ENCODE measurements around the gene IRF6. TPM values are rescaled to one million over a fixed set of nuclear protein-coding genes. Genes with fewer than 3 reads are reported as not detected.

Gene IRF6
- total RNA-seq, 1 experiment from 2014 or later, result 17.2 TPM

DNA sequence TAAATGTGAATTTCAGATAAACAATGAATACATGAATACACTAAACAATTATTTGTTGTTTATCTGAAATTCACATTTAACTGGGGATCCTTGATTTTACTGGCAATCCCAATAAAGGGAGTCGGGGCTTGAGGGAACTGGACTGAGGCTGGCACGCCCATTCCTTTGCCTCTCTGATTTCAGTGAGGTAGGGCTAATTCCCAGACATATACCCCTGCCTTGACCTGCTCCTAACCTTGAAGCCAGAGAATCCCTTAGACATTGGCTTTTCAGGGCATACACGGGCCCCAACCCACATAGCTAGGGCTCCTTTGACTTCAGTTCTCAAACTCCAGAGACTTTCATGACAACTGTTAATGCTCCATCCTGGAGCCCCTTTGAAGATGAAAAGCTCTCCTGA is 11.0 kb upstream of the IRF6 start:
- Mint-ChIP-seq H3K4me1 (no peaks in the 10 kb centered on the region; the same call in 1 of the 2 replicates), H3K36me3 (no peaks in the 10 kb centered on the region)
- TF ChIP-seq ETV6 (CRISPR knock-in tag; IDR thresholded peaks at IDR 0.05), result no peak
- TF ChIP-seq, protein P1, sequence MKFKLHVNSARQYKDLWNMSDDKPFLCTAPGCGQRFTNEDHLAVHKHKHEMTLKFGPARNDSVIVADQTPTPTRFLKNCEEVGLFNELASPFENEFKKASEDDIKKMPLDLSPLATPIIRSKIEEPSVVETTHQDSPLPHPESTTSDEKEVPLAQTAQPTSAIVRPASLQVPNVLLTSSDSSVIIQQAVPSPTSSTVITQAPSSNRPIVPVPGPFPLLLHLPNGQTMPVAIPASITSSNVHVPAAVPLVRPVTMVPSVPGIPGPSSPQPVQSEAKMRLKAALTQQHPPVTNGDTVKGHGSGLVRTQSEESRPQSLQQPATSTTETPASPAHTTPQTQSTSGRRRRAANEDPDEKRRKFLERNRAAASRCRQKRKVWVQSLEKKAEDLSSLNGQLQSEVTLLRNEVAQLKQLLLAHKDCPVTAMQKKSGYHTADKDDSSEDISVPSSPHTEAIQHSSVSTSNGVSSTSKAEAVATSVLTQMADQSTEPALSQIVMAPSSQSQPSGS (CRISPR knock-in tag; IDR thresholded peaks at IDR 0.05; ENCODE audit: borderline replicate concordance, low read depth), result no peak
- TF ChIP-seq, protein P2, sequence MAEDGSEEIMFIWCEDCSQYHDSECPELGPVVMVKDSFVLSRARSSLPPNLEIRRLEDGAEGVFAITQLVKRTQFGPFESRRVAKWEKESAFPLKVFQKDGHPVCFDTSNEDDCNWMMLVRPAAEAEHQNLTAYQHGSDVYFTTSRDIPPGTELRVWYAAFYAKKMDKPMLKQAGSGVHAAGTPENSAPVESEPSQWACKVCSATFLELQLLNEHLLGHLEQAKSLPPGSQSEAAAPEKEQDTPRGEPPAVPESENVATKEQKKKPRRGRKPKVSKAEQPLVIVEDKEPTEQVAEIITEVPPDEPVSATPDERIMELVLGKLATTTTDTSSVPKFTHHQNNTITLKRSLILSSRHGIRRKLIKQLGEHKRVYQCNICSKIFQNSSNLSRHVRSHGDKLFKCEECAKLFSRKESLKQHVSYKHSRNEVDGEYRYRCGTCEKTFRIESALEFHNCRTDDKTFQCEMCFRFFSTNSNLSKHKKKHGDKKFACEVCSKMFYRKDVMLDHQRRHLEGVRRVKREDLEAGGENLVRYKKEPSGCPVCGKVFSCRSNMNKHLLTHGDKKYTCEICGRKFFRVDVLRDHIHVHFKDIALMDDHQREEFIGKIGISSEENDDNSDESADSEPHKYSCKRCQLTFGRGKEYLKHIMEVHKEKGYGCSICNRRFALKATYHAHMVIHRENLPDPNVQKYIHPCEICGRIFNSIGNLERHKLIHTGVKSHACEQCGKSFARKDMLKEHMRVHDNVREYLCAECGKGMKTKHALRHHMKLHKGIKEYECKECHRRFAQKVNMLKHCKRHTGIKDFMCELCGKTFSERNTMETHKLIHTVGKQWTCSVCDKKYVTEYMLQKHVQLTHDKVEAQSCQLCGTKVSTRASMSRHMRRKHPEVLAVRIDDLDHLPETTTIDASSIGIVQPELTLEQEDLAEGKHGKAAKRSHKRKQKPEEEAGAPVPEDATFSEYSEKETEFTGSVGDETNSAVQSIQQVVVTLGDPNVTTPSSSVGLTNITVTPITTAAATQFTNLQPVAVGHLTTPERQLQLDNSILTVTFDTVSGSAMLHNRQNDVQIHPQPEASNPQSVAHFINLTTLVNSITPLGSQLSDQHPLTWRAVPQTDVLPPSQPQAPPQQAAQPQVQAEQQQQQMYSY (CRISPR knock-in tag; IDR thresholded peaks at IDR 0.05), result no peak
- TF ChIP-seq, protein P3, sequence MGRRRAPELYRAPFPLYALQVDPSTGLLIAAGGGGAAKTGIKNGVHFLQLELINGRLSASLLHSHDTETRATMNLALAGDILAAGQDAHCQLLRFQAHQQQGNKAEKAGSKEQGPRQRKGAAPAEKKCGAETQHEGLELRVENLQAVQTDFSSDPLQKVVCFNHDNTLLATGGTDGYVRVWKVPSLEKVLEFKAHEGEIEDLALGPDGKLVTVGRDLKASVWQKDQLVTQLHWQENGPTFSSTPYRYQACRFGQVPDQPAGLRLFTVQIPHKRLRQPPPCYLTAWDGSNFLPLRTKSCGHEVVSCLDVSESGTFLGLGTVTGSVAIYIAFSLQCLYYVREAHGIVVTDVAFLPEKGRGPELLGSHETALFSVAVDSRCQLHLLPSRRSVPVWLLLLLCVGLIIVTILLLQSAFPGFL (CRISPR knock-in tag; IDR thresholded peaks at IDR 0.05; ENCODE audit: borderline replicate concordance), result no peak

DNA sequence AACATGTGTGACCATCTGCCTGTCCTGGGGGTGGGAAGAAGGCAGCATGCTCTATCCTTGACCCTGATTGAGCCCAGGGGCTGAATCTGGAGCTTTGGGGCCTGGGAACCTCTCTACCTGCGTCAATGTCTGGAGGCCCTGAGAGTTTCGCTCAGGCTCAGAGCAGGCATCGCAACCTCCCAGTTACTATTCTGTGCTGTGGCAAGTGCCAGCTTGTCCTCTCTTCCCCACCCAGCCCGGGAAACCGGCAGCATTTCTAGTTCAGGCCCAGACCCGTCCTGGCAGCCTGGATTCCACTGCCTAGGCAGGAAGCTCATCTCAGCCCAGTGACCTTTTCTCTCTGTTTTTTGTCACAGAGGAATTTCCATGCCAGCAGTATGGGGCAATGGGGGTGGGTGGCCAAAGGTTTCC is 10.0 kb upstream of the IRF6 start:
- POLR2A ChIA-PET, result interaction anchor here (2.6 kb wide), 1 partner anchor 10 kb away, joined by 8 read pairs; the partner anchor contains the start of gene IRF6
- H3K27me3 Mint-ChIP-seq (ENCODE audit: low read depth), result peaks cover 20% of the 10 kb centered on the region
- CTCF ChIA-PET, result interaction anchor here (2.4 to 3.2 kb wide), 2 partner anchors 10 to 12 kb away, joined by 7 to 13 read pairs; partner anchors contain the start of genes IRF6 and UTP25
- no peak for TF ChIP-seq FOXP1 (CRISPR knock-in tag; IDR thresholded peaks at IDR 0.05; ENCODE audit: borderline replicate concordance)
- TF ChIP-seq ZNF671 (CRISPR knock-in tag; IDR thresholded peaks at IDR 0.05), result no peak
- TF ChIP-seq, protein P4, sequence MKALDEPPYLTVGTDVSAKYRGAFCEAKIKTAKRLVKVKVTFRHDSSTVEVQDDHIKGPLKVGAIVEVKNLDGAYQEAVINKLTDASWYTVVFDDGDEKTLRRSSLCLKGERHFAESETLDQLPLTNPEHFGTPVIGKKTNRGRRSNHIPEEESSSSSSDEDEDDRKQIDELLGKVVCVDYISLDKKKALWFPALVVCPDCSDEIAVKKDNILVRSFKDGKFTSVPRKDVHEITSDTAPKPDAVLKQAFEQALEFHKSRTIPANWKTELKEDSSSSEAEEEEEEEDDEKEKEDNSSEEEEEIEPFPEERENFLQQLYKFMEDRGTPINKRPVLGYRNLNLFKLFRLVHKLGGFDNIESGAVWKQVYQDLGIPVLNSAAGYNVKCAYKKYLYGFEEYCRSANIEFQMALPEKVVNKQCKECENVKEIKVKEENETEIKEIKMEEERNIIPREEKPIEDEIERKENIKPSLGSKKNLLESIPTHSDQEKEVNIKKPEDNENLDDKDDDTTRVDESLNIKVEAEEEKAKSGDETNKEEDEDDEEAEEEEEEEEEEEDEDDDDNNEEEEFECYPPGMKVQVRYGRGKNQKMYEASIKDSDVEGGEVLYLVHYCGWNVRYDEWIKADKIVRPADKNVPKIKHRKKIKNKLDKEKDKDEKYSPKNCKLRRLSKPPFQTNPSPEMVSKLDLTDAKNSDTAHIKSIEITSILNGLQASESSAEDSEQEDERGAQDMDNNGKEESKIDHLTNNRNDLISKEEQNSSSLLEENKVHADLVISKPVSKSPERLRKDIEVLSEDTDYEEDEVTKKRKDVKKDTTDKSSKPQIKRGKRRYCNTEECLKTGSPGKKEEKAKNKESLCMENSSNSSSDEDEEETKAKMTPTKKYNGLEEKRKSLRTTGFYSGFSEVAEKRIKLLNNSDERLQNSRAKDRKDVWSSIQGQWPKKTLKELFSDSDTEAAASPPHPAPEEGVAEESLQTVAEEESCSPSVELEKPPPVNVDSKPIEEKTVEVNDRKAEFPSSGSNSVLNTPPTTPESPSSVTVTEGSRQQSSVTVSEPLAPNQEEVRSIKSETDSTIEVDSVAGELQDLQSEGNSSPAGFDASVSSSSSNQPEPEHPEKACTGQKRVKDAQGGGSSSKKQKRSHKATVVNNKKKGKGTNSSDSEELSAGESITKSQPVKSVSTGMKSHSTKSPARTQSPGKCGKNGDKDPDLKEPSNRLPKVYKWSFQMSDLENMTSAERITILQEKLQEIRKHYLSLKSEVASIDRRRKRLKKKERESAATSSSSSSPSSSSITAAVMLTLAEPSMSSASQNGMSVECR (CRISPR knock-in tag; IDR thresholded peaks at IDR 0.05; ENCODE audit: borderline replicate concordance), result no peak
- TF ChIP-seq, protein P5, sequence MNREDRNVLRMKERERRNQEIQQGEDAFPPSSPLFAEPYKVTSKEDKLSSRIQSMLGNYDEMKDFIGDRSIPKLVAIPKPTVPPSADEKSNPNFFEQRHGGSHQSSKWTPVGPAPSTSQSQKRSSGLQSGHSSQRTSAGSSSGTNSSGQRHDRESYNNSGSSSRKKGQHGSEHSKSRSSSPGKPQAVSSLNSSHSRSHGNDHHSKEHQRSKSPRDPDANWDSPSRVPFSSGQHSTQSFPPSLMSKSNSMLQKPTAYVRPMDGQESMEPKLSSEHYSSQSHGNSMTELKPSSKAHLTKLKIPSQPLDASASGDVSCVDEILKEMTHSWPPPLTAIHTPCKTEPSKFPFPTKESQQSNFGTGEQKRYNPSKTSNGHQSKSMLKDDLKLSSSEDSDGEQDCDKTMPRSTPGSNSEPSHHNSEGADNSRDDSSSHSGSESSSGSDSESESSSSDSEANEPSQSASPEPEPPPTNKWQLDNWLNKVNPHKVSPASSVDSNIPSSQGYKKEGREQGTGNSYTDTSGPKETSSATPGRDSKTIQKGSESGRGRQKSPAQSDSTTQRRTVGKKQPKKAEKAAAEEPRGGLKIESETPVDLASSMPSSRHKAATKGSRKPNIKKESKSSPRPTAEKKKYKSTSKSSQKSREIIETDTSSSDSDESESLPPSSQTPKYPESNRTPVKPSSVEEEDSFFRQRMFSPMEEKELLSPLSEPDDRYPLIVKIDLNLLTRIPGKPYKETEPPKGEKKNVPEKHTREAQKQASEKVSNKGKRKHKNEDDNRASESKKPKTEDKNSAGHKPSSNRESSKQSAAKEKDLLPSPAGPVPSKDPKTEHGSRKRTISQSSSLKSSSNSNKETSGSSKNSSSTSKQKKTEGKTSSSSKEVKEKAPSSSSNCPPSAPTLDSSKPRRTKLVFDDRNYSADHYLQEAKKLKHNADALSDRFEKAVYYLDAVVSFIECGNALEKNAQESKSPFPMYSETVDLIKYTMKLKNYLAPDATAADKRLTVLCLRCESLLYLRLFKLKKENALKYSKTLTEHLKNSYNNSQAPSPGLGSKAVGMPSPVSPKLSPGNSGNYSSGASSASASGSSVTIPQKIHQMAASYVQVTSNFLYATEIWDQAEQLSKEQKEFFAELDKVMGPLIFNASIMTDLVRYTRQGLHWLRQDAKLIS (CRISPR knock-in tag; IDR thresholded peaks at IDR 0.05; ENCODE audit: borderline replicate concordance), result no peak
- TF ChIP-seq, protein P3 (CRISPR knock-in tag; IDR thresholded peaks at IDR 0.05; ENCODE audit: borderline replicate concordance), result no peak
- TF ChIP-seq NR1H2 (CRISPR knock-in tag; IDR thresholded peaks at IDR 0.05), result no peak
- TF ChIP-seq, protein P6, sequence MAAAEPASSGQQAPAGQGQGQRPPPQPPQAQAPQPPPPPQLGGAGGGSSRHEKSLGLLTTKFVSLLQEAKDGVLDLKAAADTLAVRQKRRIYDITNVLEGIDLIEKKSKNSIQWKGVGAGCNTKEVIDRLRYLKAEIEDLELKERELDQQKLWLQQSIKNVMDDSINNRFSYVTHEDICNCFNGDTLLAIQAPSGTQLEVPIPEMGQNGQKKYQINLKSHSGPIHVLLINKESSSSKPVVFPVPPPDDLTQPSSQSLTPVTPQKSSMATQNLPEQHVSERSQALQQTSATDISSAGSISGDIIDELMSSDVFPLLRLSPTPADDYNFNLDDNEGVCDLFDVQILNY (CRISPR knock-in tag; IDR thresholded peaks at IDR 0.05), result no peak
- no peak for TF ChIP-seq JUN (CRISPR knock-in tag; IDR thresholded peaks at IDR 0.05)
- no peak overlapping the region for H3K27ac Mint-ChIP-seq
- H3K36me3 Mint-ChIP-seq, result no peaks in the 10 kb centered on the region
- H3K9me3 Mint-ChIP-seq, result no peaks in the 10 kb centered on the region
- ATAC-seq (no peak; the same call in 1 of the 2 replicates), DNase-seq (ENCODE audit: low spot score) (no peak)
- no peaks in the 10 kb centered on the region; the same call in 1 of the 2 replicates for H3K4me1 Mint-ChIP-seq
- no peak overlapping the region for H3K4me3 Mint-ChIP-seq

More for the DNA sequence above, 11.0 kb upstream of the IRF6 start:
- DNase-seq (ENCODE audit: low spot score) (no peak), ATAC-seq (no peak)
- Mint-ChIP-seq H3K27ac (no peak overlapping the region), H3K27me3 (ENCODE audit: low read depth) (peaks cover 25% of the 10 kb centered on the region), H3K9me3 (no peaks in the 10 kb centered on the region), H3K4me3 (no peak overlapping the region)
- ChIA-PET CTCF (interaction anchor here (2.4 to 3.2 kb wide), 2 partner anchors 11 kb away, joined by 7 to 13 read pairs; partner anchors contain the start of genes IRF6 and UTP25), POLR2A (interaction anchor here (2.6 kb wide), 1 partner anchor 11 kb away, joined by 8 read pairs; the partner anchor contains the start of gene IRF6)
